GM18951 (cell line): ENCODE data around the gene TTC28.

Experiments
- POLR2A ChIP-seq: IDR thresholded peaks from 4 replicates; pipeline ENCODE4 v1.6.1; 2011; ENCODE audit warnings: mild to moderate bottlenecking; ENCODE audit not compliant: insufficient read length, insufficient read depth; ENCODE audit errors: extremely low read depth
- in situ Hi-C: fragments of 300-500 bp; cut with MboI; formaldehyde crosslinking; loops from one replicate; pipeline ENCODE4 v1.12.0; 2022; ENCODE audit warnings: low sequenced_read_pairs, mixed read lengths, inconsistent platforms; ENCODE audit not compliant: unreplicated experiment

Gene TTC28

DNA sequence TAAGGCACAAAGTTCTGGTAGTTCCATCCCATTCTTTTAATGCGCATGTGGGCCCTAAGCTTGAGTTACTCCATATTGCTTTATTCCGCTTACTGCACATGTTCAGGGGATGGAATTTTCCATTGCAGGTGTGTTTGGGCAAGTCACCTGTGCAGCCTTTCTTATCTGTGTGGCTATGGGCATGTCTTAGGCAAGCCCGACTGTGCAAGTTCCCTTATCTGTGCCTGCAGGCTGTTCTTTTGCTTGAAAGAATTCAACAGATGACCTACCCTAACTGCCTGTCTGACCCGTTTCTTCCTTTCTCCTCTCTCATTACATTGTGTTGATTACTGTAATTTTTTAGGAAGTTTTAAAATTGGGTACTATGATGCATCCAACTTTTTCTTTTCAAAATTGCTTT is 363.6 kb downstream of the TTC28 start:
- in situ Hi-C loops = no loop called here
- TF ChIP-seq POLR2A = no peak

DNA sequence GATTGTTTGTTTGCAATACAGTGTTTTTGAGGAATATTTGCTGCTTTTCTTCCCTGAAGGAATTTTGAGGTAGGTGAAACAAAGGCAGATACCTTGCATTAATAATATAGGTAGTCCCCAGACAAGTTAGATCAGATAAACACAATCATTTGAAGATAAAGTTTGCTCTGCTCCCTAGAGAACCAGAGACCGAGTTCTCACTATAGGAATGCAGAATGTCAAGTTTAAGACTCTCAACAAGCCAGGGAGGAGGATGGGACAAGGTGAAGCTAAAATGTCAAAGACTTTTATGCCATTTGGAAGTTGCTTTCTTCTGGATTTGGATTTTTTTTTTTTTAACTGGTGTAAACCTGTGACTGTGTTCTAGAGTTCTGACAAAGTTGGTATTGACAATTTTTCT is 364.7 kb downstream of the TTC28 start:
- no peak for TF ChIP-seq POLR2A

DNA sequence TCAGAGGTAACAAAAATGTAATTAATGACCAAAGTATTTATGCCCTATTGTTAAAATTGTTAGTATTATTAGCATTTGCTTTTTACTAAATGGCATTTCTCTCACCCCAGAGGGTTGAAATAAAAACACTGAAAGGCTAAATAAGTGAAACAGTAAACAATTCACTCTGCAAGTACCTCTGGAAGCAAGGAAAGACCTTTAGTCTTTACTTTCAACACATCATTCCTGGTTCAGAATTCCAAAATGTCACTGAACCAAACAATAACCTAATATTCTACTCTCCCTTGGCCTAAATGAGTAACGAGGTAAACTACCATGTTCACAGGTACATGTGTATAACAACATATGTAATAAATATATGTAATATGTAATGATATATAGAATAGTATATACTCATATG is 369.3 kb downstream of the TTC28 start:
- in situ Hi-C loops = no loop called here
- TF ChIP-seq POLR2A = no peak

More for the DNA sequence above, 364.7 kb downstream of the TTC28 start:
- in situ Hi-C loops = no loop called here

DNA sequence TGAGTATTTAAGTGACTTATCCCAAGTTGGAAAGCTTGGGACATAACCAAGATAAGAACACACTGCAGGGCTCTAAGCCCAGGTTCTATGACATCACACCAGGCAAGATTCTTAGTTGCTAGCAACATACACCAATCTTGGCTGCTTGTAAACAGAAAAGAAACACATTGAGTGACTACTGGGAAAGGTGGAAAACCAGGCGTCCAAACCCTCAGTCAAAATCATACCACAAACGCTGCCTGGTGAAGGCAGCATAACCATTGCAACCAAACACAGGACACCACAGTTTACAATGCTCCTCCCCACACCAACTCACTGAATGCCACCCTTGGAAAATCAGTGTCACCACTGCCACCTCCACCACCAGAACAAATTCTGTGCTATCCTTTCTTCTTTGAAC is 379.9 kb downstream of the TTC28 start:
- in situ Hi-C loops = no loop called here
- TF ChIP-seq POLR2A = no peak

DNA sequence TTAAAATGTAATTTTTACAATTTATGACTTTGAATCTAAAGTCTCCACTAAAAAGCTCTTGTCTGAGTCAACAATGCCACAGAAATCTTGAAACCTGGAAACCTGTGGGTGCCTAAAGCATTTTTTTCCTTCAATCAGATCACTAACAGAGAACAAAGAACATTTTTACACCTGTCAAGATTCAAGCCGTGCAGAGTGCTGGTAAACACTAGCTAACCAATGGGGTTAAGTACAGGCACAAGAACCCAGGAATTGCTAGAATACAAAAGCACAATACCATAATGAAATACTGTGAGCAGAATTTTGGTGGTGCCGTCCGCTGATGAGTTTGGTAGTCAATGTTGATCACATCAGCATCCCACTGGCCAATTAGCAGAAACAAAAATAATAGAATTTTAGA is 380.3 kb downstream of the TTC28 start:
- in situ Hi-C loops = no loop called here
- no peak for TF ChIP-seq POLR2A

DNA sequence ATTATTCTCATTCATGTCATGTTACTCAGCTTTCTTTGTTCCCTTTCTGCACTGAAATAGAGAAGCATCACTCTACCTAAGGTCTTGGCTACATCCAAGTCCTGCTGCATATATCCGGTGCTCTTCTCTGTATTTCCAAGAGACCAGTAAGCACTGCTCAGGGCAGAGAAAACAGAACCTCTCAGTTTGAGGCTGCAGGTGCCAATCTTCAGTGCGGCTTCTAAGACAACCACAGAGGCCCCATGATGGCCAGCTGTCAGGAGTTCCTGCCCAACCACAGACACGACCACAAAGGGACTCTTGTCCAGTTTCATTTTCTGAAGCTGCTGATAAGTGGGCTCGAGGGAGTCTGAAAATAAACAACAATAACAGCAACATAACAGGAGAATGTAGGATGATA is 382.1 kb downstream of the TTC28 start:
- TF ChIP-seq POLR2A = no peak
- in situ Hi-C loops = no loop called here

DNA sequence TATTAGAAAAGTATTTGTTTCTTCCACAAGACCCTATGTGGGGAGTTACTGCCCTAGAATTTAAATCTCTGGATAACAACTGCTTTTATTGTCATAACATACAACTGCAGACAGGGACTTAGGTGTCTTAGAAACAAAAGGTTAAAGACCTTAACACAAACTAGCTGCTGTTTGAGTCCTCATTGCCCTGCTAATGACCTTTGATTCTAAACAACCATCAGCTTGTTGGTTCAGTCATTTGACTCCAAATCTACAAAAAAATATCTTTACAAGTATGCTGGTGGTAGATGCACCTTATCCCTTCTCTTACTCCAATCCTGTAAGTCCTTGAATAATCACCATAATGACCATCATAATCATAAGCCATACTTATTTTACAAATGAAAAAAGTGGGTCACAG is 383.2 kb downstream of the TTC28 start:
- in situ Hi-C loops = no loop called here
- TF ChIP-seq POLR2A = no peak

DNA sequence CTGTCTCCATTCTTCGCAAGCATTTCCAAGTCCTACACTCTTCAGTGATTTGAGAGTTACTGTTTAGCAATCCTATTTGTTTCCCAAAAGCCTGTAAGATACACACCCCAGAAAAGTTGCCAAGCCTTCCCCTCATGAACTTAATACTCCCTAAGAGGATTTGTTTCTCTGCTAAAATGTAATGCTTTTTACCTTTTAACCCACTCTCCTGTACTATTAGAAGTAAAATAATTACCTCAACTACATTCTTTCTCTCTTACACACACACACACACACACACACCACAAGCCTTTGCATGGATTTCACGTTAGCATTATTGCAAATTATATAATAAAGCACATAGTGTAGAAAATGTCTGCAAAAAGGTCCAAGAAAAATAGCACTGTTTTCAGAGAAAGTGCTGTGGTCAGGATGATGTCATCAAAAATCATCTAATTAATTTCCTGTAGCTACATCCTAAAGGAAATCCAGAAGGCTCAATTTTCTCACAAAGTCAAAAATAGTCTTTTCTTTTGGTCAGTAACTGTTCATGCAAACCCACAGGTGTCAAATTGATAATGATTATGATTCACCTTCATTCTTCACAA is 396.5 kb downstream of the TTC28 start:
- no peak for TF ChIP-seq POLR2A
- in situ Hi-C loops = no loop called here

DNA sequence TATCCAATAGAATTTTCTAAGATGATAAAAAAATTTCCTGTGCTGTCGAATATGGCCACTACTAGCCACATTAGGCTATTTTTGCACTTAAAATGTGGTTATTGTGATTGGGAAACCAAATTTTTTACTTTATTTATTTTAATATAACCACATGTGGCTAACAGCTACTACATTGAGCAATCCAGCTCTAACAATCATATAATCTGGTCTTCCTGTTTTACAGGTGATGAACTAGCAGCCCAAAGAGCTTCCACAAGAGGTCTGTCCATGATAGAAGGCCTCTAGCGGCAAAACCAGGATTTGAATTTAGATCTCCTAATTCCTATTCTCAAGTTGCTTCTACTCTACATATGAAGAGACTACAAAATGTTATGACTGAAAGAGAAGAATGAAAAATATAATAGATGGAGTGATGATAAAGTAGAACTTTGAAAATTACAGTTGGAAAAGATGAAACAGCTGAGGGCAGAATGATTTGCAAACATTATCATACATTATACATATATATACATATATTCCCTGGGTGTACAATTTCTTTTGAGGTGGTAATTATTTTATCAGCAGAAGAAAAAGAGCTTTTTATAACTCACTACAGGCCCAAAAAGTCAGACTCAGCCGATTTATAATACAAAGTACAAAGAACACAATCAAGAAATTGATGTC is 397.1 kb downstream of the TTC28 start:
- TF ChIP-seq POLR2A = no peak
- in situ Hi-C loops = no loop called here

DNA sequence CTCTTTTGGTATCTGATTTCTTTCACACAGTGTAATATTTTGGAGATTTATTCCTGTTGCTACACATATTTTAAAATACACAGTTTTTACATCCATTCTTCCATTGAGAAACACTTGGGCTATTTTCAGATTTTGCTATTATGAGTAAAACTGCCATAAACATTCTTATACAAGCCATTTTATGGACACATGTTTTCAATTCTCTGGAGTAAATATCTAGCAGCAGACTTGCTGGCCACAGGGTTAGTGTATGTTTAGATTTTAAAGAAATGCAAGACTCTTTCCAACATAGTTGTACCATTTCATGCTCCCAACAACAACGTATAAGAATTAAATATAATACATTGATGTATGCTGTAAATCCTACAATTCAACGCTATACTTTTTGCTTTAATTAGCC is 399.8 kb downstream of the TTC28 start:
- no peak for TF ChIP-seq POLR2A
- in situ Hi-C loops = no loop called here

DNA sequence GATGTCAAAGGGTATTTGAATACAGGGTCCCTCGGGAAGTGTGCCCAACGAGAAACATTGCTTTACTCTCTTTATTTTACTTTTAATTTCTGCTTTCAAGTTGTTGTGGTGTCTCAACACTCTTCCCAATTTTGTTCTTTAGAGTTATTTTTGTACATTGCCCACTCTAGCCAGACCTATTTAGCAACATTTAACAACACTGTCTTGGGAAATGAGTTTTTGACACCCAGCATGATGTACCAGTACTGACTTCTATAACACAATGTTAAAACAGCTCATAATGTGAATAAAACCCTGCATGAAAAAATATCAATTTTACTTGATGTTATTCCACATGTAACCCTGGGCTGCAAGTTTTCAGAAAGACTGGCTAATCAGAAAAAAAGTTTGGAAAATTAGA is 410.4 kb downstream of the TTC28 start:
- in situ Hi-C loops = no loop called here
- TF ChIP-seq POLR2A = no peak

DNA sequence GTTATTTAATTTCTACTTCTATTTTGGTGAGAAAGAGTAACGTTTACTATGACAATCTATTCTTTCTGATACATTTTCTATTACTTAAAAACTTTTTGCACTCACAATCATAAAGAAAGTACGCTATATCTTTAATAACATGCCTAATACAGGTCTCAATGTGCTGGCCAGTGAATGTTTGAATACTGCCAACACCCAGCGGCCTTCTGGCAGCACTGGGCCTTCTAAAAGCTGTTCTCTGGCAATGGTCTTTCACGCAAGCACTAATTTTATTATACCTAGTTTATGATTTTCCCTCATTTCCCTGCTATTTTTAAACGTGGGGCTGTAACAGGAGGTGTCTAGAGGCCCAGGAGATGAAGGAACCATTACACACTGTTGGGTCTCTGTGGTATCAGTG is 410.8 kb downstream of the TTC28 start:
- TF ChIP-seq POLR2A = no peak
- in situ Hi-C loops = no loop called here

DNA sequence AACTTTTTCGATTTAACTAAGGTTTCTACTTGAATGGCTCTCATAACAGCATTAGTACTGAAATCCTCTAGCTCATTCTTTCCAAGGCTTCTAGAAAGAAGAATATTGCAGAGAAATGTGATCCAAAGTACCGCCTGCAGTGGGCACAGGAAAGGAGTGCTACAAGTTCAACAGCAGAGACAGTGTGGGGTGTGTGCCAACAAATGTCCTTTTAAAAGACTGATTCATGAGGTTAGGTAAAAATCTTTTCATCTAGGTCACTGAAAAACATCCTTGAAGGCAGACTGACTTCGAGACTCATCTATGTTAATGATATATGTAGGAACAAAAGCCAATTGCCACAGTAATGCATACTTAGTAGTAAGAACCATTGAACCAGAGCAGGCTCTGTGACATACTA is 411.5 kb downstream of the TTC28 start:
- in situ Hi-C loops = no loop called here
- TF ChIP-seq POLR2A = no peak

DNA sequence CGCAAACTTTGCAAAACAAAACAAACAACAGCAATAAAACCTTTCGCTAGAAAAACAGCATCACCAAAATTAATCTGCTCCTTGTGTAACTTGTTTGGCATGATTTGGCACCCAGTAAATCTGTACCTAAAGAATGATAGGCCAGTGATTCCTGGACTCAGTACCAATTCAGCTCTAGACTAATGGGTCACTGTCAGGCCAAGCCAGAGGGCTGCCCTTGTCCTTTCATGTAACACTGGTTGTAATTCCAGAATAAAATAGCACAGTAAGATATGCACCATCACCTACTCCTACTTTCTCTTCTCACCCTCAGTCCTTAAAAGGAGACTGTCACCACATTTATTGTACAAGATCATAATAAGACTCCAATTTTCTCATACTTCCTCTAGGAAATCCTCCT is 419.0 kb downstream of the TTC28 start:
- no peak for TF ChIP-seq POLR2A
- in situ Hi-C loops = no loop called here

DNA sequence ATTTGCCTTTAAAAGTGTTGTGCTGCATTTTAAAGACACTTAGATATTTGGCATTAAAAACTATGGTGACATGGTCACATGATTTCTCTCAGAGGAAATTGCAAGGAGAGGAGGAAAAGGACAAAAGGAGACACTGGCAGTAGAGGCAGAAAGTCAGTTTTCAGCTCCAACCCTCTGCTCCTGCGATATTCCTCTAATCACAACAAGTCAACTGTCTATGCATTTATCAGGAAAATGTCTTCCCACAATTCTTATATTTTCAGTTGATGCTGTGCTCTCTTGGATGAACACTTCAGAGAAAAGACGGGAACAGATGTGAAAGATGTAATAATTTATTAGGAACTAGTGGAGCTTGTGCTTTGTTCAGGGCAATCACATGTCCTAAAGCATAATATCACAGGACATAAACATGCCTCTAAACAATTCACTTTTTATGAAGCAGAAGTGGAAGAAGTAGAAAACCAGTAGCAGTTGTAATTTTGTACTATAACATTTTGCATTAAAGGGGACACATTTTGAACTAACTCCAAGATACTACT is 419.8 kb downstream of the TTC28 start:
- in situ Hi-C loops = no loop called here
- TF ChIP-seq POLR2A = no peak

DNA sequence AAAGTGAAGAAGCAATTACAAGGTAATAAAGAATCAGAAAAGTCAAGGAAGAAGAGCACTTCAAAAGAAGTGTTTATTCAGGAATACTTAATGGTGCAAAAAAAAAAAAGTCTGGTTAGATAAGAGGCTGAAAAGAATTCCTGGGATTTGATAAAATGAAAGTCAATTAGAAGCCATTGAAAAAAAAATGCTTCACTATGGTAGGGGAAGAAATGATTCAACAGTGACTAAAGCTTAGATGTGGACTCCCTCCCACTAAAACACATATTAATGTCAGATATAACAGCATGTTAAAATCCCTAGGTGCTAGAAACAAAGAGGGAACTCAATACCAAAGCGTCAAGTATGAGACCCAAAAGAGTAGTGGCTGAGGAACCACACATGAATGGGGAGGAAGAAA is 425.2 kb downstream of the TTC28 start:
- in situ Hi-C loops = no loop called here
- no peak for TF ChIP-seq POLR2A
